GM21526 (cell line): ENCODE data around the gene PSD2.
A peak's percentile ranks its signal among the peaks of the same experiment; 100 is the strongest.

Experiments used
- ATAC-seq: cut with Tn5 transposase; IDR thresholded peaks from one replicate; pipeline ENCODE4 v1.9.1; 2021; ENCODE audit warnings: moderate library complexity; ENCODE audit not compliant: unreplicated experiment, low FRiP score

Gene PSD2

DNA sequence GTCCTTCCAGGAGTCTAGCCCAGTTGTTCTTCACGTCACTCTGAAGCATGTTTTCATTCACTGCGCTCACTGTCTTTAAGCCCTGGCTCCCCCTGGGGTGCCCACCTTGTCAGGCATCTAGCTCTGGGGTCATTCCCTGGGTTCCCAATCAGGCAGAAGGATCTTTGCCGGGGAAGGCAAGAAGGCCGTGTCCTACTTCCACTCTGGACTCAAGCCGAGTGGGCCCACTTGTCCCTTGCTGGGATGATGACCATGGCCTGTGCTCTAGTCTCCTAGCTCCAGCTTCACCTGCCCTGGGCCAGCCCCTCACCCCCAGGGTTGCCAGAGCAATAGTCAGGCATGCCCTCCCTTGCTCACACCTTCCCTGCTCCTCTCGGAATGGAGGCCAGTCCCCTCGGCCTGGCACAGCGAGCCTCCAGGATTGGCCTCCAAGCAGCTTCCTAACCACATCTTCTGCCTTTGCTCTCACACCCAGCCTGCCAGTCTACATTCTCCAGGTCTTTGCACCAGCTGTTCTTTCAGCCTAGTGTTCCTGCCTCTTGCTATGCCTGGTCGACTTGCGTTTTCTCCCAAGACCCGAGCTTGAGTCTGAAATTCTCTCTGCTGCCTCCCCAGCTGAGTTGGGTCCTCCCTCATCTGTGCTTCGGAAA is 32.2 kb upstream of the PSD2 start:
- no peak for ATAC-seq

DNA sequence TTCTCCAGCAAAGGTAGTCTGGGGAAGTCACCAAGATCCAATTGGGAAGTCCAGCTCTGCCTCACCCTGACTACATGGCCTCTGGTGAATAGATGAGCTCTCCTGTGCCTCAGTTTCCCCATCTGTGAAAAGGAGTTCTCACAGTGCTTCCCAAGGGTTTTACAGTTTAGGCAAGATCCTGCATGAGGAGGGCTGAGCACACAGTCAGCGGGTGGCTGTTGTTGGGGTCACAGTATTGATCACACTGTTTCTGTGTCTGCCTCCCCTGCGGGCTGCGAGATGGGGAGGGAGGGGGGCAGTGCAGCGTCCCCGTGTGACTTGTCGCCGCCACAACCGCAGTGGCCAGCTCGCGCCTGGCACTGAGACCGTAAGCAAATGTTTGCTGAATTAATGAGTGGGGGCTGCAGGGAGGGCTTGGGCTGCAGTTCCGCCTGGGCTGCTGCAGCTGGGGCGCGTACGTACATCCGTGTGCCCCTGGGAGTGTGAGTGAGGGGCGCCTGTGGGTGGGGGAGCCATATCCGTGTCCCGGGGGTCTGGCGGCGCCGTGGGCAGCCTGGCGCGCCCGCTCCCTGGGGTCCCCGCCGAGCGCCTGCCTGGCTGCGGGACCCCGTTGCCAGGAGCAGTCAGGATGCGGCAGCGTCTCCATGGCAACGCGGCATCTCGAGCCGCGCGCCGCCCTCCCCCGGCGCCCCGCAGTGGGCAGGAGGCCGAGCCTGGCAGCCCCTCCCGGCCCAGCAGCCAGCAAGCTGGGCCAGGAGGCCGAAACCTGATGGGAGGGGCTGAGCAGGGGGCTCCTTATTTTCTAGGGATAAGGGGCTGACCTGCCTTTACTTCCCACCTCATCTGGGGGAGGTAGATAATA is 31.4 kb upstream of the PSD2 start:
- no peak for ATAC-seq

DNA sequence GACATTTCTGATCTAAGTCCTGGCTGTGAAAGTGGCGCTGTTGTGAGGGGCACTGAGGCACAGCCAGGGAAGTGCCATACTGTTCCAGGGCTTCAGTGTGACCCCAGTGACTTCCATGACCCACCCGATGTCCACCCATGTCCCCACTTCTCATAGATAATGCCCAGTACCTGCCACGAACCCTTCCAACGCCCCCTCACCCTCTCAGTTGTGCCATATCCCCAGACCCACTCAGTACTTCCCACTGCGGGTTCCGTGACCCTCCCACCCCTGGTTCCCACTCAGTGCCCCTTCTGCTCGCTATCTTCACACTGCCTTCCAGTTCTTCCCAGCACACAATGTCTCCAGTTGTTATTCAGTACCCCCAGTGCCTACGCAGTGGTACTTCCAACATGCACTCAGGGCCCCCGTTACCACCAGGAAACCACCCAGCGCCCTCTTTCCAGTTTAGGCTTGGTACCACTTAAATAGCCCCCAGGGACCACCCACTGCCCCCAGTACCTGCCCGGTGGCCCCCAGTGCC is 30.7 kb upstream of the PSD2 start:
- ATAC-seq, result no peak

DNA sequence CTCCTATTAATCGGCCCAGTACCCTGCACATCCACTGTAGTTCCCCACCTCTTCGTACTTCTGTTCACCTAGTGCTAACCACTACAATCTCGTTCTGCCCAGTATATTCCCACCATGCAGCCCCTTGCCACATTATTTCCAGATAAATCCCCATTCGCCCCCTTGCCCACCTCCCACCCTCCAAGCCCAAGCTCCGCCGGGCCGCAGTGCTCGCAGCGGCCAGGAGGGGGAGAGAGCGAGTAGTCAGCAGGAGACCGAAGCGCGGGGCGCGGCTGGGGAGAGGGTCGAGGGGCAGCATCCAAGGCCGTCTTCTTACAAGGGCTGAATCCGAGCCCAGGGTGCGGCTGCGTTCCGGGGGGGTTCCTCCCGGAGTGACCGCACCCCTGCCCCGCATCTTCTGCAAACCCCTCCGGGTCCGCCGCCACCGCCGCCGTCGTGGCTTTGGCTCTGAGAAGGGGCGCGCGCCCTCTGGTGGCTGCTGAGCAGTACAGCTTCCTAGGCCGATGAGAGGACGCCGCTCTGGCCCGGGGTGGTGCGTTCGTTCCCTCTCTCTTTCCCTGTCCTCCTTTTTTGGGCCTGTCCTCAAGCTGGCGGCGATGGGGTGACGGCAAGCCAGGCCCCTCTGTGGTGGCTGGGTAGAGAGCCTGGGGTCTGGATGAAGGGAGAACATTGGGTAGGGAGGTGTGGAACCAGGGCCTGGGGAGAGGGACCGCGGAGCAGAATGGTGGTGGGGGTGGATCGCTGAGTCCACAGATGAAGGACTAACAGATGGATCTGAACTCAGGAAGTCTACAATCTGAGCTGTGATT is 30.0 kb upstream of the PSD2 start:
- ATAC-seq, result peak; percentile 68

DNA sequence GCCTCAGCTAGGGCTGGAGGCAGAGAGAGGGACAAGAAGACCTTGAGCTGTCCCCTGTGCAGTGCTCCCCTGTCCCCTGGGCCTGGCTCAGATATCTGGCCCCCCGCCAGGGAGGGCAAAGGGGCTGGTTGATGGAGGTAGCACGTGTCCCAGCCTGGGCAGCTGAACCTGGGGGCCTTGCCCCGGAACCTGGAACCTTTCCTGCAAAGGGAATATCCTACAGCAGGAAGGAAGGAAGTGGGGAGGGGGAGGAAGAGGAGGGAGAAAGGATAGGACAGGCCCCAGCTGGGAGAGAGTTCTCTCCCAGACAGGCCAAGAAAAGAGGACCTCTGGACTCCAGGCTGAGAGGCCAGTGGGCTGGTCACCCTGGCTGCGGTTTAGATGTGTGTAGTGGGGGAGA is 27.6 kb upstream of the PSD2 start:
- ATAC-seq, result no peak

DNA sequence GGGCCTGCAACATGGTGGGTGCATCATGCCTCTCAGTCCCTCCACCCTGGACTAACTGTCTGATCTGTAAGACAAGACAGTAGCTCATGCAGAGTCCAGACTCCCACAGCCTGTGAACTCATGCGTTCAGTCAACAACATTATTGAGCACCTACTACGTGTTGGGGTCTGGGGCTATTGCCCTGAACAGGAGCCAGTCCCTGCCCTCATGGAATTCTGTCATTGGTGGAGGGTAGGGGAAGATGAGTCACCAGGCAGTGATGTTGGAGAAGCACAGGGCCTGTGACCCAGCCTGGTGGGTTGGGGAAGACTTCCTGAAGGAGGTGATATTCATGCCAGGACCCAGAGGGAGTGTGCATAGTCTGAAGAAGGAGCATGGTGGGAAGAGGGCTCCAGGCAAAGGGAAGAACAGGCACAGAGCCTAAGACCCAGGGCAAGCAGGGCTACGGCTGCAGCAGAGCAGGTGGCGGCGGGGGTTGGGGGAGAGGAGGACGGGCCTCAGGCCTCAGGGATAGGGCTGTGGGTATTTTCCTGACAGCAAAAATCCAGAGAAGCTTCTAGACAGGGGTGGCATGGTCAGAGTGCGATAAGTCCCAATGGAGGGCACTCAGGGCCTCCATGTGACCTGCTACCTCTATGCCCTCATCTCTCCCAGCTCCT is 26.7 kb upstream of the PSD2 start:
- ATAC-seq, result no peak

DNA sequence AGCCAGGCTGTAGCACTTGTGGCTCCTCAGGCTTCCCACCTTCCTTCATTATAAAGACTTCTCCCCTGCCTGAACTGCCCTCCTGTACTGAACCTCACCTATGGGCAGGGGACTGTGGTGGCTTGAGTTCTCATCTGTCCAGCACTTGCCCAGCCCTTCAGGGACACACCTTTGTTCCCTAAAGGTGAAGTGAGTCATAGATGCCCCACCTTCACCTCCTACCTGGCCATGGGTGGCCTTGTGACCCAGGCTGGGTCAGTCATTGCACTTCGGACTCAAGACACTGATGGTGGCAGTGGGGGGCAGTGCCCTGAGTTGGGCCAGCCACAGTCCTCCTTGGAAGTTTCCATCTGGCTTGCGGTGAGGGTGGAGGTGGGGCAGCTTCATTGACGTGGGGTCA is 26.1 kb upstream of the PSD2 start:
- ATAC-seq, result no peak

DNA sequence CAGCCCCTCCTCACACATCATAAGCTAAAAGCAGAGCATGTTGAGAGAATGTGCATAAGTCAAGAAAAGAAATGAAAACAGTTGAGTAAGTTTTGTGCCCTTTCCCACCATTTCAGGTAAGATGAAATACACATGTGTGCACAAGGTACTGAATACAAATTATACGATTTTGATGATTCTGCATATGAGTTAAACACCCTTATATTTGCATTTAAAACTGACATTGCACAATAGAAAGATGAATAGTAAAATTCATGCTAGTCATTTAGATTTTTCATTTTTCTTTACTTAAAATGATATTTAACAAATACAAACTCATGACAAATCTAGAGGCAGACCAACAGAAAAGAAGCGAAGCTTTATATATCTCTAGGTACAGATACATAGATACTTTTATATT is 24.9 kb upstream of the PSD2 start:
- no peak for ATAC-seq

DNA sequence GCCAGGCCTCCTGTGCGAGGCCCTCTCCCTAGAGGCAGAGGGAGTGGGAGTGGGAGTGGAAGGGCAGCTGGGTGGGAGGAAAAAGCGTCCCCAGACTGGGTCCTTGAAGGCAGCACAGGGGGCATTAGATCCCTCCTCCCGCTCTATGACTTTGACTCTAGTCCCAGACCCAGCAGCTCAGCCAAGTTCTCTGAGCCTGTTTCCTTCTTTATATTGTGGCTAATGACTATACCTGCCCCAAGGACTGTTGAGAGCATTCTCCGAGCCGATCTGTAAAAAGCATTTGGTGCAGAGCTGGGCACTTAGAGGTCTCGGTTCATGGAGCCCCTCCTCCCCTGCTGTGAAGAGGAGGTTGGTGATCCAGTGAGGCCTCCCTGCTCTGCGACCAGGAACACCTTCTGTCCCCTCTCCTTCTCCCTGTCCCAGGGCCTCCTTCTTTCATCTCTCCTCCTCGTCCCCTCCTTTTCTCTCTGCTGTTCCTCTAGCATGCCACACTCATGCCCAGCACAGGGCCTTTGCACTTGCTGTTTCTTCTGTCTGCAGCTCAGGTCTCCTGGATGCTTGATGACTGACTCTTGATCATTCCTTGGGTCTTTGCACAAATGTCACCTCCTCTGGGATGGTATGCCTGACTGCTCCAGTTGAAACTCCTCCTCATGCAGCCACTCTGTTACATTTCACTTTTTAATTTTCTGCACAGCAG is 23.4 kb upstream of the PSD2 start:
- no peak for ATAC-seq

DNA sequence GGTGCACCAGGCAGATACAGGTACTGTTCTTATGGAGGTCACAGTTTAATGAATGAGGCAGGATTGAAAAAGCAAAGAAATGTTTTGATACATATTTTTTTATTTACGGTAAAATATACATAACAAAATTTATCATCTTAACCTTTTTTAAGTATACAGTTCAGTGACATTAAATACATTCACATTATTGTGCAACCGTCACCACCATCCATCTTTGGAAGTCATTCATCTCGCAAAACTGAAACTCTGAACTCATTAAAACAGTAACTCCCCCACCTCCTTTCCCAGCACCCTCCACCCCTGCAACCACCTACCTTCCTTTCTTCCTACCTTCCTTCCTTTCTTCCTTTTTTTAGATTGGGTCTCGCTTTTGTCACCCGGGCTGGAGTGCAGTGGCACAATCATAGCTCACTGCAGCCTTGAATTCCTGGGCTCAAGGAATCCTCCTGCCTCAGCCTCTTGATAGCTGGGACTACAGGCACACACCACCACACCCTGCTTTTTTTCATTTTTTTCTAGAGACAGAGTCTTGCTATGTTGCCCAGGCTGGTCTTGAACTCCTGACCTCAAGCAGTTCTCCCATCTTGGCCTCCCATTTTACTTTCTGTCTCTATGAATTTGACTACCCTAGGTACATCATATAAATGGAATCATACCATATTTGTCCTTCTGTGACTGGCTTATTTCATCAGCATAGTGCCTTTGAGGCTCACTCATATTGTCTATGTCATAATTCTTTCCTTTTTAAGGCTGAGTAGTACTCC is 22.5 kb upstream of the PSD2 start:
- ATAC-seq, result no peak

DNA sequence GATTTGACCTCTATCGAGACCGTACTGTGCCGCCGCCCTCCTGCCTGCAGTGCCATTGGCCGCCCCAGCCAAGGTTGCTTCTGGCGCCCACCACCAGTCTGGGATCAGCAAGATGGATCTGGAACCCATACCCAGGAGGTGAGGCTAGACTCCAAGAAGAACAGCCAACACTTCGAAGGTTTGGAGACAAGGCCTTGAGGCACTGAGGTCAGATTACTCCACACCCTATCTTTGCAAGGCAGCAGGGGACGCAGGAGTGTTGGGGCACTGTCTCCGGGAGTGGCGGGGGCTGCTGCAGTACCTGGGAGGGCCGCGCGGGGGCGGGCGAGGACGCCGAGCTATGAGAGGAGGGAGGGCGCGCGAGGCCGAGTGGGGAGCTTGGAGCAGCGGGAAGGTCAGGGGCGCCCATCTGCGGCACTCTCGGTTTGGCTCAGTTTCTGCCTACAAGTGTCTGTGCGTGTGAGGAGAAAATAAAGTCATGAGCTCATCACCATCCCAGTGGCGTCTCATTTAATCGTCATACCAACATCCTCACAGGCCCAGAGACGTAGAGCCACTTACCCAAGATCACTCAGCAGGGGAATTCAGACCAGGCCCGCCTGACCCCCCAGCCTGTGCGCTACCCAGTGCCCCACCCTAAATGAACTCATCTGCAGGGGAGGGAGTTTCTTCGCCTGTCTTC is 20.5 kb upstream of the PSD2 start:
- ATAC-seq, result peak; percentile 68

DNA sequence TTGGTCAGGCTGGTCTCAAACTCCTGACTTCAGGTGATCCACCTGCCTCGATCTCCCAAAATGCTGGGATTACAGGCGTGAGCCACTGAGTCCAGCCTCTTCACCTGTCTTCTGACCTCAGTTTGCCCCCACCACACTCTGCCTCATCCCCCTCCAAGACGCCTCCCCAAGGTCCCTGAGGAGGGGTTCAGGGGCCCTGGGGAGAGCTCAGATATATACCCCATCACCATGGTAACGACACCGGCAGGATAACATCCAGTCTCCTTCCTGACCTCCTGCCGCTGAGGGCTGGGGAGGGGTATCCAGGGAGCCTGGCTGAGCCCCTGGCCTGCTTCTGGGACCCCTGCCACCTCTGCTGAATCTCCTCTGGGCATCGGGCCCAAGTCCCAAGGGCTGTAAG is 19.7 kb upstream of the PSD2 start:
- no peak for ATAC-seq

DNA sequence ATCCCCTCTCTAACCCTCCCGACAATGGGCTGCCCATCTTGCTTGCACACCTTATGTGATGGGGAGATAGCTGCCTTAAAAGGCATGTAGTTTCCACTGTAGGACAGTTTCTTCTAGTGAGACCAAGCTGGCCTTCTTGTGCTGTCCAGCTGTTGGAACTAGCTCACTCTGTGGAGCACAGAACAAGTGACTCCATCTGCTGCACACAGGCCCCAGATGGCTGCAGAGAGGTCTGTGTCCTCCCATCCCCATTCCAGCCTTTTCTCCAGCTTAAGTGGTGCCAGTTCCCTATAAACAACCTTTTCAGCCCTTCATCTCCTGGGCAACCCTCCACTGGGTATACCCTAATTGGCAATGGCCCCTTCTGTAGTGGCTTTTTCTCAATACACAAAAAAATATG is 18.7 kb upstream of the PSD2 start:
- ATAC-seq, result no peak

DNA sequence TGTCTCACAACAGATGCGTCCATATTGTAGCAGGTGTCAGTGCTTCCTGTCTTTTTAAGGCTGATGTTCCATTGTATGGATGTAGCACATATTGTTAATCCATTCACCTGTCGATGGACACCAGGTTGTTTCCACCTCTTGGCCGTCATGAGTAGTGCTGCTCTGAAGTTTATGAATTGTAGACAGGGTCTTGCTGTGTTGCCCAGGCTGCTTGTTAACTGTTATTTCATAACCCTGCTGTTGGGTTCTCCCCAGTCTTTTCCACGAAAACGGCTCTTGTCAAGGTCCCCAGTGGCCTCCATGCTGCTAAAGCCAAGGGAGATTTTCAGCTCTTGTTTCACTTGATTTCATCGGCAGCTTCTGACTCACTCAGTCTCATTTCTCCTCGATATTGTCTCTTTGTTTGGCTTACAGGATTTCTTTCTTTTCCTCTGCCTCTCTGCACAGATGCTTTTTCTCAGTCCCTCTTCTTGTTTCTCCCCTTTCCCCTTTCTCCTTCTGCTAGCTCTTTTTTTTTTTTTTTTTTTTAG is 12.1 kb upstream of the PSD2 start:
- ATAC-seq, result no peak

DNA sequence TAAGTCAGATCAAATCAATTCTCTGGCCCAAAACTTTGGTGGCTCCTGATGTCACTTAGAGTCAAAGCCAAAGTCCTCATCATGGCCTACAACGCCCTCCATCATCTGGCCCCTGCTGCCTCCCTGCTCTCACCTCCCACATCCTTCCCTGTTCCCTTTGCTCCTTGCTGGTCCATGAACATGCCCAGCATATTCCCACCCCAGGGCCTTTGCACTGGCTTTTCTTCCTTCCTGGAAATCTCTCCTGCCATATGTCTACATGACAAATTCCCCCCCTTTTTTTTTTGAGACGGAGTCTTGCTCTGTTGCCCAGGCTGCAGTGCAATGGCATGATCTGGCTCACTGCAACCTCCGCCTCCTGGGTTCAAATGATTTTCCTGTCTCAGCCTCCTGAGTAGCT is 11.1 kb upstream of the PSD2 start:
- ATAC-seq, result no peak

DNA sequence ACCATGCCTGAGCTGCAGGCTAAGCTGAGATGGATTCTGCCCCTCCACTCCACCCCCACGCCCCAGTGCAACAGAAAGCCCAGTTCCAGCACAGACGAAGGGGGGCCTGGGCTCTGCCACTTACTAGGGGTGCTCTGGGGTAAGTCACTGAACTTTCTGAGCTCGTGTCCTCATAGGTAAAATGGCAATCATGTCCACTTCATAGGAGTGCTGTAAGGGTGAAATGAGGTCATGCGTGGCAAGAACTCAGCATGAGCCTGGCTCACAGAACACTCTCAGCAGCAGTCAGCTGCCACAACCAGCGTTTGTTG is 8.4 kb upstream of the PSD2 start:
- no peak for ATAC-seq

DNA sequence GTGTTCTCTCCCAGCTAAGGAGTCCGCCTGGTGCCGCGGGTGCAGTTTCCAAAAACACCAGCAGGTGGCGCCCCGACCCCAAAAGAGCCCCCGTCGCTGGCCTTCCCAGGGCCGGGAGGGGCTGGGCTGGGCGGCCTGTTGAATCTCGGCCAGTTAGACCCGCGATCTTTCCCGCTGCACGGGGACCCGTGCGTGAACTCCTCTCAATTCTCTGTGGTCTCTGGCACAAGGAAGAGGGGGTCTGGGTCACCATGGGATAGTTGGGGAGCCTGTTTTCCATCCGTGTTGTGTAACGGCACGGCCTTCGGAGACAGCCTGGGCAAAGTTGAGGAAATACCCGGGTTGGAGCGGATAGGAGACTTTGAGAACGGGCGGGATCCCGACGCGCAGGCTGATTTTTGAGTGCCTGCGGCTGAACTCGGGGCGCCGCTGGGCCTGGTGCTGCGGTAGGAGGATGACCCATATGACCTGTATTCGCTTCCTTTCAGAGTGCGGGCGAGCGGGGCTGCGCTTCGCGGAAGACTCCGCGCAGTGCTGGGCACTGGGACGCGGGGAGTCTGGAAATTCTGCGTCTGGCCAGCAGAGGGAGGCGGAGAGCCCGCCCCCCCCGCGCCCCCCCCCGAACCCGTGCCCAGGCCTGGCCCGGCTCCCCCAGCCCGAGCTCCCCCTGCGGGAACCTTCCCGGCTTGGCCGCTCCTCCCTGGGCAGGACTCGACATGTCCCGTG is 7.9 kb upstream of the PSD2 start:
- ATAC-seq, result peak; percentile 59

DNA sequence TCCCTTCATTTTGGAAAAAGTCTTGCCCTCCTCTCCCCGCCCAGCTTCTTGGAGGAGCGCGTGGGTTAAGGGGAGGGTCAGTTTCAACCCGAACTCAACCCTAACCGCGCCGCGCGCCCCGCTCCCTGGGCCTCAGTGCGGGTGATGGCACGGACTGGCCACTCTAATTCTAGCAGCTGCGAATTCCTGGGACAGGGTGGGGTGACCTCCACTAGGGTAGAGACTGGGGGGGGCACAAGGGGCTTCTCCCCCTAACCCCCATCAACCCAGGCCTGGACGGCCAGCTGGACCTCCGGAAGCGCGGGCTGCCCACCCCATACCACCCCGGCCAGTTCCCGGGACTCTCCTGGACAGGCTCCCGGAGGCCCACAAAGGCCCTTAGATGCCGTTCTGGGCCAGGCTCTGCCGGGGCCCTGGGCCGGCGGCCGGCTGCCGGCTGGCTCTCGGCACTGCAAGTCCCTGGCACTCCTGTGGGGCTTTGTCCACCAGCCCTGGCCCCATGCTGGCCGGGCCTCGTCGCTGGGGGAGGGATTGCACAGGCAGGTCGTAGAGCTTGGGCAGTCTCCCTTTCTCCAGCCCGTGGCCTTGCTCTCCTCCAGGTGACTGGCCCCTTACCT is 7.2 kb upstream of the PSD2 start:
- ATAC-seq, result no peak
